GM18519 (cell line): ENCODE measurements around the gene BTRC.
"Not testable (repeated sequence)": the region's sequence is repeated elsewhere in the genome, so short reads cannot be mapped to it uniquely, and the experiment has no call there.

Source experiments
- ATAC-seq: cut with Tn5 transposase; IDR thresholded peaks from one replicate; pipeline ENCODE4 v1.9.1; 2021; ENCODE audit warnings: mild to moderate bottlenecking, moderate library complexity; ENCODE audit not compliant: unreplicated experiment, low FRiP score

Gene BTRC

DNA sequence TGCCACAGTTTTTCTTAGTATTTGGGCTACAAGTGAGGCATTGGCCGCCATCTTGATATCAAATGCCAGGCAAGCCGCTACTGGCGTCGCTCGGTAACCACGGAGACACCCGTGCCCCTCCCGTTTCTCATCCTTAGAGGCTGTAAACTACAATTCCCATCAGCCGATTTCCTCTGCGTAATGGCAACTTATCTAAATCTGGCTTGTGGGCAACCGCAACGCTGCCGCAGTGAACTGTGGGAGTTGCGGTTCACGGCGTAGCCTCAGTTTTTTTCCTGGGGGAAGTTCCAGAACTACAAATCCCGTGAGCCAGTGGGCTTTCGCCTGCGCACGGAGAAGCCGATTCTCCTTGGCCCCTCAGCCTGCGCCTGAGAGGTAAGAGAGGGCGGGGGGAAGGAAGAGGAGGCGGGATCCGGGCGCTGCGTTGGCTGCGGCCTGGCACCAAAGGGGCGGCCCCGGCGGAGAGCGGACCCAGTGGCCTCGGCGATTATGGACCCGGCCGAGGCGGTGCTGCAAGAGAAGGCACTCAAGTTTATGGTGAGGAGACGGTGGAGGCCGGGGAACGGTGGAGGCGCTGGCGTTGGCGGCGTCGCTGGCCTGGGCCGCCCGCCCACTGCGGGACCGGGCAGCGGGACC is at the start of gene BTRC:
BTRC (plus strand) TSS at position 474 of the 636 bp plus-strand sequence; CDS start at position 490, 16 bp downstream.
- peak; percentile 86 for ATAC-seq

DNA sequence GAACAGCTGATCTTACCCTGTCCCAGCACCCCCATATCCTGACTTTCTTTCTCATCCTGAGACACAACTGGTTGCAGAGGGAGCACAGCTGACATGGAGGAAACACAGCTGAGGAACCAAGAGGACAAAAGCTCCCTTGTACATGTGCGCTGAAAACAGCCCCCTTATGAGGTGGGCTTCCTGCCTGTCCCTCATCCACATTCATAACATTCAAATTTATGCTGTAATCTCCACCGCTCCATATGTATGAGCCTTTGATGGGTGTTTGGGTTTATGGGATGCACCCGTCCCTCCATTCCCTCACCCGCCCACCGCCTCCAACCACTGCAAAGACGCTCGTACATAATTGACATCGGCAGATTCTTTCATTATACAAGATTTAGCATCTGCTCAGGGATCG is 49.6 kb upstream of the BTRC start:
- ATAC-seq, result no peak

GRCh38 chr10:101305320-101306241 is 48.4 kb upstream of the BTRC start:
- no peak for ATAC-seq

DNA sequence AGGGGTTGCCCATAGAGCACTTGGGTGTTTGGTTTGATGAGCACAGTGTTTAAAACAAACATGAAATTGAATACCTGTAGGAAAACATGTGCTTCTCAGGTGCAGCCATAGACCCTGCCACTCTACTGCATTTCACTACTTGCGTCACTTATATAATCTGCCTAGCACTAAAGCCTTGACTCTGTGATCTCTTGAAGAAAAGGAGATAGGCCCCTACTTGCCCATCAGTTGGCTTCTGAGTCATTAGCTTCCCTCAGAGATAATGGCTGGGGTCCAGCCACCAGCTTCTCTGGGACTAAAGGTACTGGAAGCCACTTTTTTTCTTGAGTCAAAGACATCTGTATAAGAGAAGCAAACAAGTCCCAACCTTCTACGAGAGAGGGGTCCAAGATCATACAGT is 45.9 kb upstream of the BTRC start:
- no peak for ATAC-seq

- no peak for ATAC-seq
Measured at GRCh38 chr10:101310529-101311184, 43.3 kb upstream of the BTRC start.

- no peak for ATAC-seq
Measured at GRCh38 chr10:101311185-101312066, 42.5 kb upstream of the BTRC start.

- ATAC-seq, result no peak
Measured at GRCh38 chr10:101319241-101319915, 34.6 kb upstream of the BTRC start.

DNA sequence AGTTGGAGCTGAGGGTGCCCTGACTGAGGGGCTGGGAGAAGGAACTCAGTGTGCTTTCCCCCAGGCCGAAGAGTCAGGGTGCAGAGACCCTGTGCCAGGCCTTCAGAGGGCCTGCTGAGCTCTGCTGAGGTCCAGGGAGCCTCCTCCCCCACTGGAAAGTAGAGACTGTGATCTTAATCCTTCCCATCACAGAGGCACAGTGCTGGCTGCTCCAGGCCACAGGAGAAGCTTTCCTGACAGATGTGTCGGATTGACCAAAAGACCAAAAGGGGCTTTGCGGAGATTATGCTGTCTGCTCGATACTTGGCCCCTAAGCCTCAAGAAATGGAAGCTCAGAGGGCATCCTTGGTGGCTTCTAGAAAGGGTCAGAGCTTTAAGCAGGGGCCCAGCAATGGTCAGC is 32.9 kb upstream of the BTRC start:
- ATAC-seq, result no peak

DNA sequence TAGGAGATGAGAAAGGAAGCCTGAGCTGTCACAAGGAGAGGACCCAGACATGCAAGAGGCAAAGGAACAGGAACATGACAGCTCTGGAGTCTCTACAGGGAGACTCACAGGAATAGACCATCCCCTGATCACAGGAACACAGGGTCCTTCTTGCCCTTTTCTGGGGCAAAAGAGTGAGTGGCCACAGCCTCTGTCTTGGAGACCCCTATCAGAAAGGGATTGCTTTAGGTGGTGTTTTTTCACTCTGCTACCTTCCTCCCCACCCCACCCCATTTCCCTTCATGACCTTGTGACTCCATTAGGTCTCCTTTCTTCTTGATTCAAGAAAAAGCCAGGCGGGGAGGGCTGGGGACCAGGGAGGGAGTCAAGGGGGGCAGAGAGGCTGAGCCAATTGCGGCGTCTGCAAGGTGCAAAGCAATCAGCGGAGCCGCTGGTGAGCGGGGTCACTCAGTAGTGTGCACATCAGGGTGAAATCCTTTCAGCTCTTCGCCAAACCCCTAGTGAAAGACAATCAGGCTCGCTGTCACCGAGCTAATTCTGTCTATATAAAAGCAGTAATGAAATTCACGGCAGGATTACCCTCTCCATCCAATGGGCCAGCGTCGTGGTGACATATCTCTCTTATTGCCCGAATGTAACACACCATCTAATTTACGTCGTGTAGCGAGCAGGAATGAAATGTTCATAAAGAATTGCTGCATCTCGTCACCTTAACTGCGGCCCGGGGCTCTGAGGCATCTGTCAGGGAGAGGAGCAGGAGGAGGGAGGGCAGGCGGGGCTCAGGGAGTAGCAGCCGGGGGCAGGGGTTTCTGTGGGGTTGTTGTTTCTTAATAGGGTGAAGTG is 31.5 kb upstream of the BTRC start:
- ATAC-seq, result no peak

- ATAC-seq, result no peak
Measured at GRCh38 chr10:101323495-101323894, 30.5 kb upstream of the BTRC start.

DNA sequence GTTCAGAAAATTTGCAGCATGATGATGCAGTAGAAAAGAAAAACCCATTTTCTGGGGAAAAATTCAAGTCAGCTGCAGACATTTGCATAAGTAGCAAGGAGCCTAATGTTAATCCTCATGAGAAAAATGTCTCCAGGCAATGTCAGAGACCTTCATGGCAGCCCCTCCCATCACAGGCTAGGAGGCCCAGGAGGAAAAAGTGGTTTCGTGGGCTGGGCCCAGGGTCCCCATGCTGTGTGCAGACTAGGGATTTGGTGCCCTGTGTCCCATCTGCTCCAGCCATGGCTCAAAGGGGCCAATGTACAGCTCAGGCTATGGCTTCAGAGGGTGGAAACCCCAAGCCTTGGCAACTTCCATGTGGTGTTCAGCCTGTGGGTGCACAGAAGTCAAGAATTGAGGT is 26.5 kb upstream of the BTRC start:
- ATAC-seq, result not testable (repeated sequence)

GRCh38 chr10:101329341-101330032 is 24.5 kb upstream of the BTRC start:
- no peak for ATAC-seq

GRCh38 chr10:101330231-101330630 is 23.7 kb upstream of the BTRC start:
- ATAC-seq, result no peak

DNA sequence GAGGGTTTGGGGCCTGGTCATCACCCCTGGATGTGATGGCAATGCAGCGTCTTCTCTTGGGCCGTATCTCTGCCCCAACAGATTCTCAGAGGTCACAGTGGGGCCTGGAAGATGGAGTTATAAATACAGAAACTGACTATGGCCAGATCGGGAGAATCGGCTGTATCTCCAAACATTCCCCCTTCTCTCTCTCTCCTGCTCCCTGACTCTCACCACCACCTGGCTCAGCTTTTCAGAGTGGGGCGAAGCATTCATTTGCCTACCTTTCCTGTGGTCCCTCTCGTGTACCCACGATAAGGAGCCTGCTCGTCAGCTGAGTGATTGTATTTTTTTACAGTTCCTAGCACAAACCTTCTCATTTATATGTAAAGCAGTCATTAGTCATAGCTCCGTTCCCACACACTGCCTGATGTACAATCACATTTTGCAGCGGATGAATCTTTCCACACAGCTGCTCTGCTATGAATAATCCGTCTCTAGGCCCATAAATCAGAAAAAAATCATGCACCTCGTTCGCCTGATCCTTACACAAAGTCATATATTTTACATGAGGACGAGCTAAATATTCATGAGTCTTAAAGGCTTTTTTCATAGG is 23.2 kb upstream of the BTRC start:
- ATAC-seq, result no peak

GRCh38 chr10:101331956-101332355 is 22.0 kb upstream of the BTRC start:
- ATAC-seq, result no peak

DNA sequence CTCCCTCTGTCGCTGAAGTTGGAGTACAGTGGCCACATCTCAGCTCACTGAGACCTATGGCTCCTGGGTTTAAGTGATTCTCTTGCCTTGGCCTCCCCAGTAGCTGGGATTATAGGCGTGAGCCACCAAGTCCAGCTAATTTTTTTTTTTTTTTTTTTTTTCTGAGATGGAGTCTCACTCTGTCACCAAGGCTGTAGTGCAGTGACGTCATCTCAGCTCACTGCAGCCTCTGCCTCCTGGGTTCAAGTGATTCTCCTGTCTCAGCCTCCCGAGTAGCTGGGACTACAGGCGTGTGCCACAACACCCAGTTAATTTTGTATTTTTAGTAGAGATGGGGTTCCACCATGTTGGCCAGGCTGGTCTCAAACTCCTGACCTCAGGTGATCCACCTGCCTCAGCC is 19.7 kb upstream of the BTRC start:
- not testable (repeated sequence) for ATAC-seq

GRCh38 chr10:101336382-101336781 is 17.6 kb upstream of the BTRC start:
- ATAC-seq, result no peak

DNA sequence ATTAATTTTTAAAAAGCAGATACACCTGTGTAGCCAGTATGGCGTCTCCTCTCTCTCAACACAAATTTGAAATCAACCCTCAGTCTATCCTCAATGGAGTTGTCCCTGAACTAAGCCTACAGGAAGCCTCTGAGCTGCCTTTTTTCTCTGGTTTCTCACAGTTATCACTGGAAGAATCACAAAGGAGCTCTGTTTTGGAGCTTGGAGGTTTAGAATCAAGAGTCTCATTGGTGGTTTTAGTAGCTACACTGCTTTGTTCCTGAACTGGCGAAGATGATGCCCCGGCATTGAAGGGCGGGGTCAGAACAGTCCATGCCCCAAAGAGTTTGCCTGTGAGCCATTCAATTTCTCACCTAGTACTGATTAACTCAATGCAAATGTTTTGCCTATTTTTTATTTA is 16.1 kb upstream of the BTRC start:
- no peak for ATAC-seq
